ENCODE data around the gene TARS3.

The TARS3 gene

GRCh38 chr15:101733545-101733944, 9.3 kb upstream of the TARS3 start:
- H3K4me3 ChIP-seq (ENCODE audit: low read depth, low read length), result no peak overlapping the region
- TF ChIP-seq MYC (IDR thresholded peaks at IDR 0.05; ENCODE audit: low read depth, low read length) (no peak), CTCF (IDR thresholded peaks at IDR 0.05; ENCODE audit: low read depth, low read length) (no peak), POLR2A (IDR thresholded peaks at IDR 0.05; ENCODE audit: extremely low read depth, insufficient read length) (no peak), MAX (IDR thresholded peaks at IDR 0.05; ENCODE audit: low read depth, low read length) (no peak)
- no peak for DNase-seq (ENCODE audit: low read depth)

GRCh38 chr15:101732772-101733171, 8.5 kb upstream of the TARS3 start:
- no peak for TF ChIP-seq MAX (IDR thresholded peaks at IDR 0.05; ENCODE audit: low read depth, low read length)
- no peak for TF ChIP-seq MYC (IDR thresholded peaks at IDR 0.05; ENCODE audit: low read depth, low read length)
- no peak for TF ChIP-seq POLR2A (IDR thresholded peaks at IDR 0.05; ENCODE audit: extremely low read depth, insufficient read length)
- no peak for TF ChIP-seq CTCF (IDR thresholded peaks at IDR 0.05; ENCODE audit: low read depth, low read length)
- no peak for DNase-seq (ENCODE audit: low read depth)
- no peak overlapping the region for H3K4me3 ChIP-seq (ENCODE audit: low read depth, low read length)

- no peak overlapping the region for H3K4me3 ChIP-seq (ENCODE audit: low read depth, low read length)
- TF ChIP-seq POLR2A (IDR thresholded peaks at IDR 0.05; ENCODE audit: extremely low read depth, insufficient read length) (no peak), CTCF (IDR thresholded peaks at IDR 0.05; ENCODE audit: low read depth, low read length) (no peak), MAX (IDR thresholded peaks at IDR 0.05; ENCODE audit: low read depth, low read length) (no peak), MYC (IDR thresholded peaks at IDR 0.05; ENCODE audit: low read depth, low read length) (no peak)
- DNase-seq (ENCODE audit: low read depth), result no peak
Observed at GRCh38 chr15:101731746-101732145, 7.5 kb upstream of the TARS3 start.

- TF ChIP-seq MAX (IDR thresholded peaks at IDR 0.05; ENCODE audit: low read depth, low read length) (no peak), POLR2A (IDR thresholded peaks at IDR 0.05; ENCODE audit: extremely low read depth, insufficient read length) (no peak), CTCF (IDR thresholded peaks at IDR 0.05; ENCODE audit: low read depth, low read length) (no peak), MYC (IDR thresholded peaks at IDR 0.05; ENCODE audit: low read depth, low read length) (no peak)
- no peak for DNase-seq (ENCODE audit: low read depth)
Observed at GRCh38 chr15:101727186-101727585, 2.9 kb upstream of the TARS3 start.

GRCh38 chr15:101725073-101725472, 800 bp upstream of the TARS3 start:
- TF ChIP-seq MYC (IDR thresholded peaks at IDR 0.05; ENCODE audit: low read depth, low read length) (no peak), MAX (IDR thresholded peaks at IDR 0.05; ENCODE audit: low read depth, low read length) (no peak), POLR2A (IDR thresholded peaks at IDR 0.05; ENCODE audit: extremely low read depth, insufficient read length) (no peak), CTCF (IDR thresholded peaks at IDR 0.05; ENCODE audit: low read depth, low read length) (no peak)
- DNase-seq (ENCODE audit: low read depth), result no peak
- H3K4me3 ChIP-seq (ENCODE audit: low read depth, low read length), result no peak overlapping the region

More at GRCh38 chr15:101727186-101727585, 2.9 kb upstream of the TARS3 start:
- no peak overlapping the region for H3K4me3 ChIP-seq (ENCODE audit: low read depth, low read length)

- TF ChIP-seq MAX (IDR thresholded peaks at IDR 0.05; ENCODE audit: low read depth, low read length) (no peak), POLR2A (IDR thresholded peaks at IDR 0.05; ENCODE audit: extremely low read depth, insufficient read length) (no peak), MYC (IDR thresholded peaks at IDR 0.05; ENCODE audit: low read depth, low read length) (no peak), CTCF (IDR thresholded peaks at IDR 0.05; ENCODE audit: low read depth, low read length) (no peak)
- DNase-seq (ENCODE audit: low read depth), result no peak
- peak overlapping the region; percentile 2 for H3K4me3 ChIP-seq (ENCODE audit: low read depth, low read length)
Observed at GRCh38 chr15:101724675-101725005, 367 bp upstream of the TARS3 start.

Measured in NB4 (cell line).